NCI-H187 (cell line): Measurements from ENCODE around the gene RGR.

ENCODE experiments used
- DNase-seq, 2 experiments: peaks; one replicate each; lab custom pipeline; 2025; lab: John Stamatoyannopoulos, UW

RGR gene

DNA sequence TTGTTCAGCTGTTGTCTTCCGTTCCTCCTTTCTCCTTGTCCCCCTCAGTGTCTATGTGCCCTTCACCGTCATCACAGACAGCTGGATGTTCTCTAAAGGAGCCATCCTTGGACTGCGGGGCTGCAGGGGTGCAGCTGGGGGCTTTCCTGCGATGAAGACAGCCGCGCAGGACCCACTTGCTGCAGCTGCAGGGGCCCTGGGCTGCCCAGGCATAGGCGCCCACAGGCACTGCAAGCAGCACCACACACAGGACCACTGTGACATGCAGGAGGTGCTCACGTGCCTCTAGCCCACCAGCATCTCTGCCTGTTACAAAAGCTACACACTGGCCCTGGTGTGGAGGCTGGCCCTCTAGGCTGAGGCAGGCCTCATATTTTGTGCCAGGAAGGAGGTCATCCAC, 22.9 kb upstream of the RGR start:
- DNase-seq, result no peak

DNA sequence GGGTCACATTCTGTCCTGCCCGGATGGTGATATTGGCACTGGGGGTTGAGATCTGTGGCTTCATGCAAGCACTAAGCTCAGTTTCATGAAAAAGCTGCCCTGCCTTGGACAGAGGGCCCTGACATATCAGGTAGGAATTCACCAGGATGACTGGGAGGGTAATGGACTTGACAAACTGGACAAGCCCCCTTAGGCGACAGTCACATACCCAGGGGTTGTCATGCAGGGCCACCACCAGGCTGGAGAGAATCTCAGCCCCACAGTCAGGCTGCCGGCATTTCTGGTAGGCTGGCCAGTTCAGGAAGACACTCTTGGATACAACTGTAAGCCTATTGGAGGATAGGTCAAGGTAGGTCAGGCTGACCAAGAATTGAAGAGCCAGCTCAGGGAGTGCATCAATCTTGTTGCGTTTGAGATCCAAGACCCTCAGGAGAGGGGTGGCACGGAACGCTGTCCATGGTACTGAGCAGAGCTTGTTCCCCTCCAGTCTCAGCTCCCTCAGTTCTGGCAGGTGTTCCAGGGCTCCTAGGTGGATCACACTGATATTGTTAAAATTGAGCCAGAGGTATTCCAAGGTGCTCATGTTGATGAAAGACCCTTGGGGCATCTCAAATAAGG, 20.3 kb upstream of the RGR start:
- DNase-seq, result no peak

DNA sequence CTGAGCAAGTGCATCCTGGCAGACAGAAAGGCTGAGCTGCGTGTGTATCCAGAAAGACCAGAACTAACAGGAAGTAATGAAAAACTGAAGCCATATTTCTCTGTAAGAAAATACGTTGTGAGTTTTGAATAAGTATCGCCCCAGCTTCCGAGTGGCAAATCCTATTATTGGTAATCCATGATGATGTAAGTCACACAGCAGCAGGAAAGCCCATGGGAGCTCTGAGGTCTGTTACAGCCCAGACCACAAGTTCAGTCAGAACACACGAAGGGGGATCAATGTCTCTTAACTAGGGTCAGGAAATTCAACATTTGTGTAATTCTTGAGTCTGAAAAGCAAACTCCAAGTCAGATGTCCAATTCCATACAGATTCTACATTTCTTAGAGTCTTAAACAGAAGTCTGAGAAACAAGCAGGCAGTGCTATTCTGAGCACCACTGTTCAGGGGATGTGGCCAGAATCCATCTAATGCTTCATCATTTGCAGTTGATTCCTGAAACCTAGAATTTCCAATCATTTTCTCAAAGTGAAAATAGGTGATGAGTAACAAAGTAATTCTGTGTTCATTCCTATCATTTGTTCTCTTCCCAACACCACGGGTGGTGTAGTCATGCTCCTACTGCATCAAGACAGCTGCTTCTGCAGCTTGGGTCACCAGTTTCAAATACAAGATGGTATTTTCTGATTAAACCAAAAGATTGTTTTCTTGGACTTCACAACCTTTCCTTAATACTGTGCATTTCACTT, 19.3 kb upstream of the RGR start, which contains the start of gene LRIT2:
TSS of gene LRIT2 (minus strand) at position 118 of the 747 bp plus-strand sequence. CDS start at position 94, 24 bp downstream.
- DNase-seq, result no peak

DNA sequence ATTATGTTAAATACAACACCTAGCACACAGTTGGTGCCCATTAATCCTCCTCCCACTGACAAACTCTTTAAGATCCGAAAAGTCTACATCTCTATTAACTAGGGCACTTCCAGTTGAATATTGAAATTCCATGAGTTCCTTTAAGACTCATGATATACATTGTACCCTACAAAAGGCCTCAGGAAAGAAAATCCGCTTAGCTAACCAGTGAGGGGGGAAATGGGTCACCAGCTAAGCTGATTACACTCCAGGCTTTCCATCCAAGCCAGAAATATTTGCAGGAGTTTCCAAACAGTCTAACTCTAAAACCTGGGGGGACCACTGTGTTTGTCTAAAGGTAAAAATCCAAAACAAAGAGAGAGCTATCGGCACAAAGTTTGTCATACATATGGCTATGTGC, 18.2 kb upstream of the RGR start:
- no peak for DNase-seq

- DNase-seq, result no peak
Measured at GRCh38 chr10:84227810-84228209, 17.0 kb upstream of the RGR start.

DNA sequence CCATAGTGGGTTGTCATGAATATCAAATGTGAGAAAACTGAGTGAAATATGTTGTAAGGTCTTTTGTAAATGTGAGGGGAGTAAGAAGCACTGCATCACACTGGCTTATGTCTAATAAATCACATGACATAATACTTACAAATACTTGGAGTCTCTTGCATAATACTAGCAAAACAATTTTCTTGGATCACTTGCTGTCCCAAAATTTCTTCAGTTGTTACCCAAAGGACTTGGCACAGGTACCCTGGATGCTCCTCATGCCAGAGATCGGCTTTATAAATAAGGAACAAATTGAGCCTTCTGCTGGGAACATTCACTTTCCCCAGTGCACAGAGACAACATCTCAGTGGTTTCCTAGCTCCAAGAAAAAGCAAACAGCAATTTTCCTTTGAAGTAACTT, 14.5 kb upstream of the RGR start:
- no peak for DNase-seq

- DNase-seq, result no peak
Measured at GRCh38 chr10:84232376-84232775, 12.5 kb upstream of the RGR start.

- DNase-seq, result no peak
Measured at GRCh38 chr10:84233940-84234339, 10.9 kb upstream of the RGR start.

DNA sequence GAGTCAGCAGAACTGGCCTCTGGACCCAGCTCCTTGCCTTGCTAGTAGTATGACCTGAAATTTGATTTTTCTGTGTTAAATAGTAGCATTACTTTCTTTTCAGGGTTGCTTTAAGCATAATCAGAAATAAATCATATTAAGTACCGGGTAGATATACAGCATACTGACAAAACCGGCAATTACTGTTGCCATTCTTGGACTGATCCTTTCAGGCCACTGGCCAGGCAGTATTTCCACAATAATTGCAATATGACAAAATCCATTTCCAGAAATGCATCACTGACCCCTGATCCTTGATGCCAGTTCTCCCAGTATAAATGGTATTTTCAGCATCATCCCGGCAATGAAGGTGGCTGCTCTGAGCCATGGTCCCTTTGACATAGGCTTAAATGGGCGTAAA, 10.4 kb upstream of the RGR start:
- no peak for DNase-seq

DNA sequence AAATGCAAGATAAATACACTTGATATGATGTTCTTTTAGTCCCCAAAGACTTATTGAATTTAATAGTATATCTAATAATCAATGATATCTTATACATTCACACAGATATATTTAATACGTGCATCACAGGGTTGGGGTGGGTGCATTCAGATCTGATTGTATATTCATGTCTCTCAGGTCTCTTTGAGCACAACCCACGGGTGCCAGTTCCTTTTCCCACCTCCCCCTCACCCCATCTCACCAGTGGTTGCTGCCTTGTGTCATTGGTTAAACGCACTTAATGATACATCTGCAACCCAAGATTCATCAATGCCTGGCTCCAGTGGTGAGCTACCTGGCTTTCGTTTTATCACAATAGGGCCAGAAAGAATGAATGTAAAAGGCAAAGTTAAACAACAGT, 9.8 kb upstream of the RGR start:
- DNase-seq, result no peak

- no peak for DNase-seq
Measured at GRCh38 chr10:84236807-84237198, 8.1 kb upstream of the RGR start.

DNA sequence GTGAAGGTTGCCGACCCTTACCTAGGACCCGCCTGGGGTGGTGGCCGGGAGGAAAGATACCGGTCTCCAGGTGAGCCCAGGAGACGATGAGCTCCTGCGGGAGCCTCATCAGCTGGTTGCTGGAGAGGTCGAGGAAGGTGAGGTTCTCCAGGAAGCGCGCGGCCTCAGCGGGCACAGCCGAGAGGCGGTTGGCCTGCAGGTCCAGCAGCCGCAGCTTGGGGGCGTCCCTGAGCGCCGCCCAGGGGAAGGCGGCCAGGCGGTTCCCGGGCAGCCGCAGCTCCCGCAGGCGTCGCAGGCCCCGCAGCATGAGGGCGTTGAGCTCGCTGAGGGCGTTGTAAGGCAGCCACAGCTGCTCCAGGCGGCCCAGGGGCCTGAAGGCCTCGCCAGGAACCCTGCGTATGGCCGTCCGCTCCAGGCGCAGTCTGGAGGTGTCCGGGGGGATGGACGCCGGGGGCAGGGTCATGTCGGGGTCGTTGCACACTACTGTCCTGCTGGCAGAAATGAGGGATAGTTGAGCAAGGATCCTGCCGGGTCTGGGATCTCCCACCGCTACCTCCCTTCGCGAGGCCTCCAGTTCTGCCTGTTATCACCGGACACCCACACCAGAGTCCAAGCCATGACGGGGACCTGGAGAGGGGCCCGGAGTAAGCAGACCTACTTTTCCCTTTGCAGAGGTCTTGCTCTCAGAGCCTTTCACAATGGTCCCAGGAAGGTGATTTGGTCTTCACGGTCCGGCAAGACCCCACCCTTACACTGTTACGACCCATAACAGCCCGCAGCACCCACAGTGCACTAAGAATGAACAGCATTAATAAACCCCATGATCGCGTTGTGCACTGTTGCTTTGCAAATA, 7.4 kb upstream of the RGR start:
- DNase-seq, result no peak

GRCh38 chr10:84238909-84239308, 5.9 kb upstream of the RGR start:
- no peak for DNase-seq

- DNase-seq, result no peak
Measured at GRCh38 chr10:84241185-84241790, 3.6 kb upstream of the RGR start, which contains the start of gene LRIT1. TSS of gene LRIT1 (minus strand) at chr10:84241546. CDS start at chr10:84241439, 107 bp downstream.

DNA sequence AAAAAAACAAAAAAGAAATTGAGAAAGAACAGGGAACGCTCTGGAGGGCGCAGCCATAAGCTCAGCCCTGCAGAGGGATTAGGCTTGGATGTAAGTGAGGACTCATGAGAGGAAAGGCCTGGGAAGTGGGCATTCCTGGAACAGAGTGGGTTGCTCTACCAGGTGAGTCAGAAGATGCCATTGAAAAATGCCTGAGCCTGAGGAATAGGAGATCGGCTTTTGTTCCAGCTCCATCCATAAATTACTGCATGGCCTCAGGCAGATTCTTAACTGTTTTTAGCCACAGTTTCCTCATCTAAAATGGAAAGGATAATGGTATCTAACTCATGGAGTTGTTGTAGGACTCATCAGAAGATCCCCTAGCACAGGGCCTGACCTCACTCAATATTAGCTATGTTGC, 1.1 kb upstream of the RGR start:
- no peak for DNase-seq

DNA sequence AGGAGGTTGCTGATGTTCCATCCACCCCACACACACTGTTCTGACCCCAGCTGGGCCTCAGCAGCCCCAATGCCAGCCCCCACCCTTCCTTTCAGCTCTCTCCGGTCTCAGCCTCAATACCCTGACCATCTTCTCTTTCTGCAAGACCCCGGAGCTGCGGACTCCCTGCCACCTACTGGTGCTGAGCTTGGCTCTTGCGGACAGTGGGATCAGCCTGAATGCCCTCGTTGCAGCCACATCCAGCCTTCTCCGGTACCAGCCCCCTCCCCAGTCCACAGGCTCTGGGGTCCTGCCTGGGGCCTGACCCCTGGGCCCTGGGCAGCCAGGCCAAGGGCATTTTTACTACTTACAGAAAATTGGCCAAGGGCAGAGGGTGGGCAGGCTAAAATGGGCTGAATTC, 2.6 kb downstream of the RGR start:
- no peak for DNase-seq

- DNase-seq, result no peak
Measured at GRCh38 chr10:84248794-84249193, 3.9 kb downstream of the RGR start.

- DNase-seq, result no peak
Measured at GRCh38 chr10:84254552-84255478, 10.0 kb downstream of the RGR start.

DNA sequence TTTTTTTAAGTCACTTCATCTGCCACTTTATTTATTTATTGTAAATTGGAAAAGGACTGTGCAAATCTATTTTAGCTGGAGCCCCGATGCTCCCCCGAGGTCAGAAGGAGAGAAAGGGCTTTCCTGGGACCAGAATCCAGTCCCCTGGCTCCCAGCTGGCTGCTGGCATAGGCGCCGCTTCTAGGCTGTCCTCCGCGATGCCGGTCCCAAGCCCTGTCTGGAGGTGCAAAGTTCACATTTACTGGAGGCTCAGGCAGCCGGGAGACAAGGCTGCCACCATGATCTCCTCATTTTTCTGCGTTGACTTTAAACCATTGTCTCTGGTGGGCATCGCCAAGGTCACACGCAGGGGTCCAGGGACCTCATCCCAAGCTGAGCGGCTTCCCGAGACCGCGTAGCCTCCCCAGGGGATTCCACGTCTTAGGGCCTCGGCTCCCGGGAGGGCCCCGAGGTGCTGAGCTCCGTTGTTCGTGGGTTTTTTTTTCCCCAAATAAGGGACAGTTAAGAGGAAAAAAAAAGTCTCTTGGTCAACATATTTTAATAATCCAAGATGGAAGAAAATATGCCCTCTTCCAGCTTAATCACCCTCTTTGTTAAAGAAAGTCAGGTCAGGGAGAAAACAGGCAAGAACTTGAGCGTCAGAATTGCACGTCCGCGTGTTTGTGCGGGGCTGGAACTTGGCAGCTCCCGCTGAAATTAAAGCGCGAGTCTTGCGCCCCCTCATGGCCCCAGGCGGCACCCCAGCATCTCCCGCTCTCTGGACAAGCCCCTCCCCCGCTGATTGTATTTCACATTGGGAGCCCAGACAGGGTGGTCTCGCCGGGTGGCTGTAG, 11.9 kb downstream of the RGR start:
- DNase-seq, result no peak

DNA sequence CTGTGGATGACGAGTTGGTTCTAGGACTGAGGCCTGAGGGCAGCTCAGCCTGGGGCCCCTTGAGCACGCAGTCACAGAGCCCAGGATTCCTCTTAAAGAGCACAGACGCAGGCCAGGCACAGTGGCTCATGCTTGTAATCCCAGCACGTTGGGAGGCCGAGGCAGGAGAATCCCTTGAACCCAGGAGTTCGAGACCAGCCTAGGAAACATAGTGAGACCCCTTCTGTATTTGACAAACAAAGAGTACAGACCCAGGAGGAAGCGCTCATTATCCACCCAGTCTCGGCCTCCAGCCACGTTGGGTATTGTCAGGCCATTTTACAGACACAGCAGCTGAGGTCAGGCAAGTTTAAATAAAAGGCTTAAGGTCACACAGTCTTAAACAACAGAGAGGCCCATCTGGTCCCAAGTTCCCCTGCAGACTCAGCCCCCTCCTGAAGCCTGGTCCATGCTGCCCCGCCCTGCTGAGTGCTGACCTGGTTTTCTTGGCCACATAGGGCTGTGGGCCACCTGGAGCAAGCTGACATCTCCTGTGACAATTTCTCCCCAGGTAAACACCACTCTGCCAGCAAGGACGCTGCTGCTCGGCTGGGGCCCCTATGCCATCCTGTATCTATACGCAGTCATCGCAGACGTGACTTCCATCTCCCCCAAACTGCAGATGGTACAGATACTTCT, 12.6 kb downstream of the RGR start:
- no peak for DNase-seq
